Mesothelial cell of epicardium (in vitro differentiated cells): ENCODE measurements around the gene ANK3. TPM values are rescaled to one million over a fixed set of nuclear protein-coding genes. Genes with fewer than 3 reads are reported as not detected.

ENCODE experiments used
- DNase-seq, 2 experiments: peaks; one replicate each; pipeline ENCODE4 v3.0.0; 2021; ENCODE audit warnings: low spot score in 2 of 2; ENCODE audit not compliant: unreplicated experiment in 2 of 2
- H3K27ac Mint-ChIP-seq: 2 replicates; pipeline ENCODE4 v1.8.0; 2021; ENCODE audit warnings: mixed read lengths
- H3K27me3 Mint-ChIP-seq: 2 replicates; pipeline ENCODE4 v1.8.0; 2021; ENCODE audit warnings: low read depth, mixed read lengths
- H3K36me3 Mint-ChIP-seq: 2 replicates; pipeline ENCODE4 v1.8.0; 2021; ENCODE audit warnings: mixed read lengths
- H3K4me1 Mint-ChIP-seq: 2 replicates; pipeline ENCODE4 v1.8.0; 2021; ENCODE audit warnings: mixed read lengths
- H3K4me3 Mint-ChIP-seq: 2 replicates; pipeline ENCODE4 v1.8.0; 2021; ENCODE audit warnings: mild to moderate bottlenecking, moderate library complexity, mixed read lengths
- H3K9me3 Mint-ChIP-seq: 2 replicates; pipeline ENCODE4 v1.8.0; 2021; ENCODE audit warnings: mixed read lengths
- total RNA-seq: library from RNA; stranded (reverse); gene quantifications from 3 replicates; pipeline ENCODE4 v1.2.1, GENCODE V29; 2021
- TF ChIP-seq, protein P1 (sequence below): fragments of 200-600 bp; sonication (generic); IDR thresholded peaks from one replicate; pipeline ENCODE4 v1.5.0; 2021; ENCODE audit warnings: antibody characterized with exemption; ENCODE audit not compliant: unreplicated experiment

Gene ANK3
- total RNA-seq, 1 donor from 2014 or later, result 242 TPM

DNA sequence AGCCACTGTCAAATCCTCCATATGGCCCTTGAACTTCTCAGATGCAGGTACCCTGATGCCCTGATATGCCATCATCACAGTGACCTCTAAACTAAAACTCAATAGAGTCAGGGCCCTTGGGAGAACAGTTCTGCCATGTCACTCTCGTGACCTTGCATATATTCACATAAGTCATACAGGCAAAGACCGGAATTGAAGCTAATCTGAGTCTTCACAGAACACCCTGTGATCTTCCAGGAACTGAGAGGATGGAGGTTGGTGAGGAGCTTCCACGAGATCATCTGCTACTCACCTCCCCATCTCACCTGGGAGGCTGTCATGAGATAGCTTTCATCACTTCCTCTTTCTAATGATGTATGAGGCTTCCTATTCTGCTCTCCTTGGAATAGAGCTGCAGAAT, 254.7 kb downstream of the ANK3 start:
- H3K27me3 Mint-ChIP-seq, result no peaks in the 10 kb centered on the region
- no peaks in the 10 kb centered on the region for H3K9me3 Mint-ChIP-seq
- H3K36me3 Mint-ChIP-seq, result peaks cover 41% of the 10 kb centered on the region
- TF ChIP-seq, protein P1, sequence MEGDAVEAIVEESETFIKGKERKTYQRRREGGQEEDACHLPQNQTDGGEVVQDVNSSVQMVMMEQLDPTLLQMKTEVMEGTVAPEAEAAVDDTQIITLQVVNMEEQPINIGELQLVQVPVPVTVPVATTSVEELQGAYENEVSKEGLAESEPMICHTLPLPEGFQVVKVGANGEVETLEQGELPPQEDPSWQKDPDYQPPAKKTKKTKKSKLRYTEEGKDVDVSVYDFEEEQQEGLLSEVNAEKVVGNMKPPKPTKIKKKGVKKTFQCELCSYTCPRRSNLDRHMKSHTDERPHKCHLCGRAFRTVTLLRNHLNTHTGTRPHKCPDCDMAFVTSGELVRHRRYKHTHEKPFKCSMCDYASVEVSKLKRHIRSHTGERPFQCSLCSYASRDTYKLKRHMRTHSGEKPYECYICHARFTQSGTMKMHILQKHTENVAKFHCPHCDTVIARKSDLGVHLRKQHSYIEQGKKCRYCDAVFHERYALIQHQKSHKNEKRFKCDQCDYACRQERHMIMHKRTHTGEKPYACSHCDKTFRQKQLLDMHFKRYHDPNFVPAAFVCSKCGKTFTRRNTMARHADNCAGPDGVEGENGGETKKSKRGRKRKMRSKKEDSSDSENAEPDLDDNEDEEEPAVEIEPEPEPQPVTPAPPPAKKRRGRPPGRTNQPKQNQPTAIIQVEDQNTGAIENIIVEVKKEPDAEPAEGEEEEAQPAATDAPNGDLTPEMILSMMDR, result no peak
- peak overlapping the region; percentile 28 for H3K27ac Mint-ChIP-seq
- H3K4me3 Mint-ChIP-seq, result no peak overlapping the region
- no peak for DNase-seq
- peaks cover 32% of the 10 kb centered on the region for H3K4me1 Mint-ChIP-seq

DNA sequence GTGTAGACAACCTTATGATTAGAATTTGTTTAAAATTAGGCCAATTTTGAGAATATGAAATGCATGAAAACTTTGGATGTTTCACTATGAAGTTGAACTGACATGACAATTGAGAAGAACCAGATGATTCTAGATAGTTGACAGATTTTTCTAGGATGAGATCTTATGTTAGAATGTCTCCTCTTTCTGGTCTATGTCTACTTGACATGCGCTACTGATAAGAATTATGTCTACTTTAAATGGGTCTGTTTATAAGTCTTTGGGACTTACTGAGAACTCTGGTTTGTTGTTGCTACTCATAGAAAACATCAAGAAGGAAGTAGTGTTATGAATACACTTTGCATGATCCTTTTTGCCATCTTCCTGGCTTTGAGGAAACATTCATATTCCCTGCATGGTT, 255.1 kb downstream of the ANK3 start:
- H3K4me3 Mint-ChIP-seq, result no peak overlapping the region
- H3K36me3 Mint-ChIP-seq, result peaks cover 41% of the 10 kb centered on the region
- TF ChIP-seq, protein P1, result no peak
- H3K9me3 Mint-ChIP-seq, result no peaks in the 10 kb centered on the region
- peaks cover 36% of the 10 kb centered on the region for H3K4me1 Mint-ChIP-seq
- DNase-seq, result no peak
- peak overlapping the region; percentile 28 for H3K27ac Mint-ChIP-seq
- H3K27me3 Mint-ChIP-seq, result no peaks in the 10 kb centered on the region

DNA sequence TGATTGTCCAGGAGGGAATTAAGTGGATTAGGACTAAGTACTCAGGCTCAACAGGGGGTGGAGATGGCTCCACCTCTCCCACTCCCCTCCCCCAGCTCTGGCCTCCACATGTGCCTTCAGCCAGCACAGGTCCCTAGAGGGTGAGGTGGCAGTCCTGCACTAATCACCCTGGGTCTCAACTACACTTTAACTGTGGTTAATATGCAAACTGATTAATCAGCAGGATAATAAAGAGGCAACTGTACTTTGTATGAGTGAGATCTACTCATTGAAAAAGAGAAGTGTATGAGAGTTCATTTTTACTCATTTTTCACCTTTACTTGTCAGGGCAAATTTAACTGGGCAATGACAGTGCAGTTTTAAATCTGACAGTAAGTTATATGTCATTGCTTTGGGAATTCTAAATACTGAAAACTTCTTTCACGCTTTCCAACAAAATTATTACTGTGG, 259.5 kb downstream of the ANK3 start:
- Mint-ChIP-seq H3K27ac (peak overlapping the region; percentile 69), H3K4me1 (peaks cover 21% of the 10 kb centered on the region), H3K4me3 (no peak overlapping the region), H3K36me3 (peaks cover 40% of the 10 kb centered on the region), H3K9me3 (no peaks in the 10 kb centered on the region), H3K27me3 (no peaks in the 10 kb centered on the region)
- TF ChIP-seq, protein P1, result no peak
- no peak for DNase-seq

DNA sequence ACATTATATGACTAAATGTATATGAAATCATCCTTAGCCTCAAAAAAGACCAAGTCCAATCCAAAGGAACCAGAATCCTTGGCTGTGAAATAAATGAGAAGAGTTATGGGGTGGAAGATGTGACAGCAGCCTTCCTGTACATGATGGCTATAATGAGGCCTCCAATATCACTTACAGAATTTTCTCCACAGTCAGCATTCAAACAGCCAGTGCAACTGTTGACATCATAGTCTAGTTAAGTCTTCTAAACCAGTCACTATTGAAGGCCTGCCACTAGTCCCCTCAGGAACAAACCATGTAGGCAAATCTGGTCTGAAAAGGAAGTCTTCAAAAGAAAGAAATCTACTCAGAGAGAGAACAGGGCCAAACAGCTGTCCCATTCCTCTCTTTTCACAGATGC, 263.8 kb downstream of the ANK3 start:
- H3K27me3 Mint-ChIP-seq, result no peaks in the 10 kb centered on the region
- no peak overlapping the region for H3K4me3 Mint-ChIP-seq
- peaks cover 16% of the 10 kb centered on the region for H3K4me1 Mint-ChIP-seq
- TF ChIP-seq, protein P1, result no peak
- peaks cover 2% of the 10 kb centered on the region for H3K9me3 Mint-ChIP-seq
- DNase-seq, result no peak
- peak overlapping the region; percentile 21 for H3K27ac Mint-ChIP-seq
- H3K36me3 Mint-ChIP-seq, result peaks cover 24% of the 10 kb centered on the region

DNA sequence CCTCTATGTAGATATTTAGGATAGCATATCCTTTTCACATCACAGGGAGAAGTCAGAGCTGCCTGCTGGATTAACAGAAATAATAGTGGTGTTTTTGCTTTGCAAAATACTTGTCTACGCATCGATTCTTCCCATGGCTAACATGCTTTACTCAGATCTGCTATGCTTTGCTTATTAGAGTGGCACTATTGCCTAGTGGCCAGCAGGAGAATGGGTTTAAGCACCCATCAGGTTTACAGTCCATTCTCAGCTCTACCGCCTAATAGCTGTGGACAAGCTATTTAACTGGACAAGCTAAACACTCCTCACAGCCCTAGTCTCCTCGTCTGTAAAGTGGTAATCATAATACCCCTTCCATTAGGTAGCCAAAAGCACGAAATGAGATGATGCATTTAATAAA, 265.1 kb downstream of the ANK3 start:
- no peak for DNase-seq
- peaks cover 8% of the 10 kb centered on the region for H3K4me1 Mint-ChIP-seq
- no peaks in the 10 kb centered on the region for H3K27me3 Mint-ChIP-seq
- peaks cover 14% of the 10 kb centered on the region for H3K9me3 Mint-ChIP-seq
- H3K4me3 Mint-ChIP-seq, result no peak overlapping the region
- no peak overlapping the region for H3K27ac Mint-ChIP-seq
- TF ChIP-seq, protein P1, result no peak
- H3K36me3 Mint-ChIP-seq, result peaks cover 36% of the 10 kb centered on the region

DNA sequence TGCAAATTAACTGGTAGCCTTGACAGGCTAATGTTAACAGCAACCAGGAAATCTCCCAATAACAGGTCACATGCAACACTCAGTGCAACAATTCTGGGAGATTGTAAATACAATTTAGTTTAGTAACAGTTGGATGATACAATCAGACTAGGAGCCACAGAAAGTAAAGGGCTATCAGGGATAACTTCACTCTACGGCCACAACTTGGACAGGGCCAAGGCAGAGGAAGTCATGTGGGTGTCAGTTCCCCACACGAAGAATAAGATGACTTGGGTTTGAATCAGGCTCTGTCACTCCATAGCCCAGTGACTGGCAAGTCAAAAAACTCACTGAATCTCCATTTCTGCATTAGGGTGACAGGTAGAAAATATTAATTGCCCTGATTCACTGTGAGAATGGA, 266.0 kb downstream of the ANK3 start:
- no peak overlapping the region for H3K4me3 Mint-ChIP-seq
- TF ChIP-seq, protein P1, result no peak
- peaks cover 14% of the 10 kb centered on the region for H3K9me3 Mint-ChIP-seq
- DNase-seq, result no peak
- H3K4me1 Mint-ChIP-seq, result peaks cover 8% of the 10 kb centered on the region
- H3K27me3 Mint-ChIP-seq, result no peaks in the 10 kb centered on the region
- H3K27ac Mint-ChIP-seq, result no peak overlapping the region
- H3K36me3 Mint-ChIP-seq, result peaks cover 44% of the 10 kb centered on the region
